ENCODE data around the gene CAPN5.
"Not testable (repeated sequence)": the region's sequence is repeated elsewhere in the genome, so short reads cannot be mapped to it uniquely, and the experiment has no call there.

The CAPN5 gene

DNA sequence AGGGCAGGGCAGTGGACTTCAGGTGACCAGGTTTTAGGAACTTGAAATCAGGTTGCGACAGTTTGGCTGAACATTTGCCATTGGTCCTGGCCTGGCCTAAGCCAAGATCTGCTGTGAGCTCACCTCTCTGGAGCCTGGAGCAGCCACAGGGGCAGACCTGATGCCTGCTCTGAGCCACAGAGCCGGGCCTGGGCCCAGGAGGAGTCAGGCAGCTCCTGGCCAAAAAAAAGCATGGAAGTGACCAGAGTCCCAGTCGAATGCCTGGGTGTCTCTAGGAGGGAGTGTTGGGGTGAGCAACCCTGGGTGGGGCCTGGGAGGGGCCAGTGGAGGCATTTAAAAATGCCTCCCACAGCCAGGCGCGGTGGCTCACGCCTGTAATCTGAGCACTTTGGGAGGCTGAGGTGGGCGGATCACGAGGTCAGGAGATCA, 29.8 kb downstream of the CAPN5 start:
- ChIA-PET CTCF (interaction anchor here (2.9 to 8.3 kb wide), 2 partner anchors 15 to 30 kb away, joined by 8 to 68 read pairs; no protein-coding TSS in a partner anchor), POLR2A (no interaction called here)
- TF ChIP-seq, protein P1, sequence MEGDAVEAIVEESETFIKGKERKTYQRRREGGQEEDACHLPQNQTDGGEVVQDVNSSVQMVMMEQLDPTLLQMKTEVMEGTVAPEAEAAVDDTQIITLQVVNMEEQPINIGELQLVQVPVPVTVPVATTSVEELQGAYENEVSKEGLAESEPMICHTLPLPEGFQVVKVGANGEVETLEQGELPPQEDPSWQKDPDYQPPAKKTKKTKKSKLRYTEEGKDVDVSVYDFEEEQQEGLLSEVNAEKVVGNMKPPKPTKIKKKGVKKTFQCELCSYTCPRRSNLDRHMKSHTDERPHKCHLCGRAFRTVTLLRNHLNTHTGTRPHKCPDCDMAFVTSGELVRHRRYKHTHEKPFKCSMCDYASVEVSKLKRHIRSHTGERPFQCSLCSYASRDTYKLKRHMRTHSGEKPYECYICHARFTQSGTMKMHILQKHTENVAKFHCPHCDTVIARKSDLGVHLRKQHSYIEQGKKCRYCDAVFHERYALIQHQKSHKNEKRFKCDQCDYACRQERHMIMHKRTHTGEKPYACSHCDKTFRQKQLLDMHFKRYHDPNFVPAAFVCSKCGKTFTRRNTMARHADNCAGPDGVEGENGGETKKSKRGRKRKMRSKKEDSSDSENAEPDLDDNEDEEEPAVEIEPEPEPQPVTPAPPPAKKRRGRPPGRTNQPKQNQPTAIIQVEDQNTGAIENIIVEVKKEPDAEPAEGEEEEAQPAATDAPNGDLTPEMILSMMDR (IDR thresholded peaks at IDR 0.05; ENCODE audit: control extremely low read depth, extremely low read depth, low read depth, missing control alignments): no peak
- no peak for DNase-seq (ENCODE audit: extremely low spot score)

DNA sequence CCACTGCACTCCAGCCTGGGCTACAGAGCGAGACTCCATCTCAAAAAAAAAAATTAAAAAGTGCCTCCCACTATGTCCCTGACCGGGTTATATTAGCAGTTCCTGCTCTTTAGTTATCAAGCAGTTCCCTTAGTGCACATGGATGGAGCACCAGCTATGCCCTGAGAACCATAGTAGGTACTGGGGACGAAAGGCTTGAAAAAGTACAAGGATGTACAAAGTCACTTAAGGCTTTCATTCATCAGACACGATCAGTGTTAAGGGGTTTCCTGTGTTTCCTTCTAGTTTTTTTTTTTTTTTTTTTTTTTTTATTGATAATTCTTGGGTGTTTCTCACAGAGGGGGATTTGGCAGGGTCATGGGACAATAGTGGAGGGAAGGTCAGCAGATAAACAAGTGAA, 30.4 kb downstream of the CAPN5 start:
- DNase-seq (ENCODE audit: extremely low spot score); POLR2A ChIA-PET; CTCF ChIA-PET: not testable (repeated sequence)

DNA sequence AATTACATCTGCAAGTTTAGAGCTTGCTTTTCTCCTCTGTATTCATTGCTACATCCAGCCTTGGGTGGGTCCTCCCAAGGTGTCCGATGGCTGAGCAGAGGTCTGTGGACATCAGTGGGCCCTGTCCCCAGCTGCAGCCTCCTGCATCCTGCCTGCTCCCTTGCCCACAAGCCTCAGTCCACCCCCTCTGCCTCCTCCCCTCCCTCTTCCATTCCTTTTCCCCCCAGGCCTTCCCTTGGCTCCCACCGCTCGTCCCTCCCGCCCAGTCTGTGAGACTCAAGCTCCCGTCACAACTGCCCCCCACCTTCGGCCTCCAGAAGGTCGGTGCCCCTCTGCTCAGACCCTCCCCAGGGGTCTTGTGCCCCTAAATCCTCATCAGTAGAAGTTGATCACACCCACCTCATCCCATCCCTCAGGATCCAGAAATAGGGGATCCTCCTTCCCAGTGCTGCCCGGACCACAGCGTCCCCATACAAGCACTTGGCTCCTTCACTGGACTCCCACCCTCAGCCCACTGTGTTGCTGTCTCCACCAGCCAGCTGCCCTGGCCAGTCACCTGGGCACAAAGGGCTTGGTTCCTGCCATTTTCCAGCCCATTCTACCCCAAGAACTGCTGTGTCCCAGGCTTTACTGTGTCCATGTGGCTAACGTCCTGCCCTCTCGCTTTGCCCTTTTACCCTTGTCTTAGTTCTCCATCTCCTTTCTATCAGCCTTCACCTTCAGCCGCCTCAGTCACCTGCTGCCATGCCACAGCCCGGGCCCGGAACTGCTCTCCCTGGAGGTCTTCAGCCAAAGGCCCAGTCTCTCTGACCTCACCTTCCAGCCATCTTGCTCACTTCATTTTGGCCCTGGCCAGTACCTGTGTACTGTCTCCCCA, 33.6 kb downstream of the CAPN5 start:
- TF ChIP-seq, protein P1 (IDR thresholded peaks at IDR 0.05; ENCODE audit: control extremely low read depth, extremely low read depth, low read depth, missing control alignments): no peak
- POLR2A ChIA-PET: no interaction called here
- no peak for DNase-seq (ENCODE audit: extremely low spot score)
- CTCF ChIA-PET: interaction anchor here (0.6 to 1.9 kb wide), 6 partner anchors 9 to 313 kb away, joined by 3 to 14 read pairs (median 4); partner anchors contain the start of gene MYO7A

DNA sequence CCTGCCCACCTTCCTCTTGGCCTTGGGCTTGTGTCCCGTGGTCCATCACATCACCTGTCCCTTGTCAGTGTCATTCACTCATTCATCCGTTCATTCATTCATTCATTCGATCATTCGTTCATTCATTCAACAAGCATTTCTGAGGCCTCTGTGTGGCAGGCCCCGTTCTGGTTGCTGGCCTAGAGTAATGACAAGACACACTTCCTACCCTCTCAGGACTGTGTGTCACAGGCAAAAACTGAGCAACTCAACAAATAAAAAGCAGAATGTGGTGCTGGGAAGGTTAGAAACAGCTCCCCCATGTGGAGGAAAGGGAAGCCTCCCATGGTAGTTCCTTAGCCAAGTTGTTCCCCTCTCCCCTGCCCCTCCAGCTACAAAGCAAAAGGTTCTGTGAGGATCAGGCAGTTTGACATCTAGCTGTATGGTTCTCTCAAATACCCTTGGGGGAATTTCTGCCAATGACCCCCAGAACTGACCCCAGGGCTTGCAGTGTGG, 34.3 kb downstream of the CAPN5 start:
- TF ChIP-seq, protein P1 (IDR thresholded peaks at IDR 0.05; ENCODE audit: control extremely low read depth, extremely low read depth, low read depth, missing control alignments): no peak
- POLR2A ChIA-PET: no interaction called here
- peak; percentile 50 for DNase-seq (ENCODE audit: extremely low spot score)

DNA sequence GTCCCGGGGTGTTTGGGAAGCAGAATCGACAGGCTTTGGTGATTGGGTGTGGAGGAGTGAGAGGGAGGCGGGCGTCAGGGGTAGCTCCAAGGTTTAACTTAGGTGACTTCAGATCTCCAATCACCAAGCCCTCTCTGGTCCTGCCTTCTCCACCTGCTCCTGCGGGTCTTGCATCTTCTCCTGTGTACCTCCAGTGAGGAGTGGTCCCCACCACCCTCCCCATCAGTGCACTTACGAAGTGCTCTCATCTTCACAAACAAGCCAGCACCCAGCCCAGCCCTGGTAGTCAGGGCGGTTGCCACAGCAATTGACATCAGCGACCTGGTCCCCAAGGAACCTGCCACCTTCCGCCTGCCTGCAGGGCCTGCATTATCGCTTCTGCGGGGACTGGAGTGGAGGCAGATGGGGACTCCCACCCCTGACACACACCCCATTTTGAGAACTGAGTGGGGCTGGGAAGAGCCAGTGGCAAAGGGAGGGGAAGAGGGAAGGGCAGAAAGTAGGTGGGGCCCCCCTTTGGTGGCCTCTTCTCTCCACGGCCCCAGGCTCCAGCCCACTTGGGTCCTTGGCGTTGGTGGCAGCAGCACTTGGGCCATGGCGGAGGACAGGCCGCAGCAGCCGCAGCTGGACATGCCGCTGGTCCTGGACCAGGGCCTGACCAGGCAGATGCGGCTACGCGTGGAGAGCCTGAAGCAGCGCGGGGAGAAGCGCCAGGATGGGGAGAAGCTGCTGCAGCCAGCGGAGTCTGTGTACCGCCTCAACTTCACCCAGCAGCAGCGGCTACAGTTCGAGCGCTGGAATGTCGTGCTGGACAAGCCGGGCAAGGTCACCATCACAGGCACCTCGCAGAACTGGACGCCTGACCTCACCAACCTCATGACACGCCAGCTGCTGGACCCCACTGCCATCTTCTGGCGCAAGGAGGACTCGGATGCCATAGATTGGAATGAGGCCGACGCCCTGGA, 35.8 kb downstream of the CAPN5 start, which contains the start of gene OMP:
OMP (plus strand) TSS at position 595 of the 965 bp plus-strand sequence; CDS start at position 595, 0 bp downstream.
- ChIA-PET POLR2A (no interaction called here), CTCF (interaction anchor here (0.9 to 1.9 kb wide), 5 partner anchors 11 to 55 kb away, joined by 3 to 14 read pairs (median 6); no protein-coding TSS in a partner anchor)
- TF ChIP-seq, protein P1 (IDR thresholded peaks at IDR 0.05; ENCODE audit: control extremely low read depth, extremely low read depth, low read depth, missing control alignments): no peak
- DNase-seq (ENCODE audit: extremely low spot score): no peak

More for the DNA sequence above, 34.3 kb downstream of the CAPN5 start:
- CTCF ChIA-PET: interaction anchor here (0.6 to 1.9 kb wide), 5 partner anchors 9 to 313 kb away, joined by 3 to 14 read pairs (median 4); no protein-coding TSS in a partner anchor

DNA sequence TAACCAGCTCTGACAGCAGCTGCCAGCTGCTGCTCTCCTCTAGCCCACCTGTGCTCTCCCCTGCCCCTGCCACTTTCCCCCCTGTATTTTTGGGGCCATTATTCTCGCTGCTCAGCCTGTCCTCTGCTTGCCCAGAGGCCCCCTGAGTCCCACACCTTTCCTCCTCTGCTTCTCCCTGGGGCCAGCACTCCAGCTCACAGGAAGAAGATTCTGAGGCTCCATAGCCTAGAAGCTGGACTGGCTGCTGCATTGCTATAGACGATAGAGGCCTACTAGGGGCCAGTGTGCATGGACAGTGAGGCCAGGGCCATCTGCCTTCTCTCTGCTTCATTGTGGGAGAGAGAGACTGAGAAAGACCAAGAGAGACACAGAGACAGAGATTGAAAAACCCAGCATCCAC, 36.5 kb downstream of the CAPN5 start:
- TF ChIP-seq, protein P1 (IDR thresholded peaks at IDR 0.05; ENCODE audit: control extremely low read depth, extremely low read depth, low read depth, missing control alignments): no peak
- CTCF ChIA-PET: interaction anchor here (0.9 to 6.0 kb wide), 3 partner anchors 12 to 56 kb away, joined by 5 to 23 read pairs (median 6); partner anchors contain the start of gene MYO7A
- POLR2A ChIA-PET: no interaction called here
- DNase-seq (ENCODE audit: extremely low spot score): no peak

All from GM10248 (cell line).